Stomach (tissue), 4 donors: ENCODE results near the gene PPP1CC.

Experiments used
- CTCF ChIP-seq, 7 experiments: fragments of 450-650 bp in 4 of 7; fragments of 200-600 bp in 3 of 7; sonication (generic) in 3 of 7; IDR thresholded peaks; one replicate each; pipeline ENCODE4 v1.5.1; 2016 to 2019; ENCODE audit warnings: antibody characterized with exemption in 7 of 7, control low read depth in 2 of 7, mild to moderate bottlenecking in 1 of 7
- POLR2A ChIP-seq, 4 donors: fragments of 450-650 bp; IDR thresholded peaks; one replicate each; pipeline ENCODE4 v1.6.1; 2016; ENCODE audit warnings: antibody characterized with exemption in 4 of 4, control low read depth in 2 of 4, mild to moderate bottlenecking in 1 of 4, moderate library complexity in 1 of 4

GRCh38 chr12:110744151-110744571 is 1.5 kb upstream of the PPP1CC start:
- TF ChIP-seq CTCF (IDR thresholded peaks at IDR 0.05) (no peak), POLR2A (IDR thresholded peaks at IDR 0.05) (no peak)
